ENCODE measurements around the gene LYL1. TPM values are rescaled to one million over a fixed set of nuclear protein-coding genes. Genes with fewer than 3 reads are reported as not detected.

Gene LYL1
- total and polyA plus RNA-seq, 4 donors = 0.35 to 69.7 (median 2.3) TPM

DNA sequence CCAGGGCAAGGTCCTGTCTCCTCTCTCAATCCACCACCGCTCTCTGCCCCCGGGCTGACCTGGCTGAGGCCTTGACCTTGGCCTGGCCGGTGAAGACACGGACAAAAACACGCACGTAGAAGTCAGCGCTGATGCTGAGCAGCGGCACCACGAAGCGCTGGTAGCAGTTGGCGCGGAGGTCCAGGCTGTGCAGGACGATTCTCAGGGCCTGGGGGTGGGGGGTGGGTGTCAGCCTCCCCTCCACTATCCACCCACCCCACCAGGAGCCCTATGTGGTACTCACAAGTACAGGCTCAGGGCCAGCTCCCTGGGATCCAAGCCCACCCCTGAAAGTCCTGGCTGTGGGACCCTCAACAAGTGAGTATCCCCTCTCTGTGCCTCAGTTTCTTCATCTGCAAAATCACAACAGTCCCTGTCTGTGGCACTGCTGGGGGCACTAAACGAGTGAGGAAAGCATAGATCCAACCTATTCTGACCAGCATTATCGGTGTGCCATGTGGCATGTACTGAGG is 7.5 kb upstream of the LYL1 start:
- Histone ChIP-seq H3K9me3 (ENCODE audit: control insufficient read depth in 4 of 4, low read length in 3 of 4) (no peaks in the 10 kb centered on the region), H3K4me3 (ENCODE audit: low read depth in 1 of 3, low read length in 3 of 3) (no peak overlapping the region), H3K9ac (ENCODE audit: low read depth in 1 of 2, low read length in 2 of 2) (no peak overlapping the region), H3K27me3 (ENCODE audit: control insufficient read depth in 4 of 4, insufficient read depth in 4 of 4, low read length in 3 of 4) (no peaks in the 10 kb centered on the region), H3K27ac (ENCODE audit: low read depth in 1 of 2, low read length in 2 of 2) (no peak overlapping the region), H3K36me3 (ENCODE audit: control insufficient read depth in 4 of 4, insufficient read depth in 3 of 4, low read depth in 1 of 4, low read length in 3 of 4) (peaks cover 1 to 18% (median 3%) of the 10 kb centered on the region in 4 donors), H3K4me1 (ENCODE audit: control insufficient read depth in 4 of 4, insufficient read depth in 4 of 4, low read length in 3 of 4) (peaks cover 0 to under 1% (median under 1%) of the 10 kb centered on the region in 4 donors)
- WGBS = 88% methylated on average over 15 of the region's 15 CpGs
- no peak for DNase-seq (ENCODE audit: low spot score)
- TF ChIP-seq RAD21 (IDR thresholded peaks at IDR 0.05) = no peak
- TF ChIP-seq SP1 (IDR thresholded peaks at IDR 0.05) = no peak
- TF ChIP-seq, protein P1, sequence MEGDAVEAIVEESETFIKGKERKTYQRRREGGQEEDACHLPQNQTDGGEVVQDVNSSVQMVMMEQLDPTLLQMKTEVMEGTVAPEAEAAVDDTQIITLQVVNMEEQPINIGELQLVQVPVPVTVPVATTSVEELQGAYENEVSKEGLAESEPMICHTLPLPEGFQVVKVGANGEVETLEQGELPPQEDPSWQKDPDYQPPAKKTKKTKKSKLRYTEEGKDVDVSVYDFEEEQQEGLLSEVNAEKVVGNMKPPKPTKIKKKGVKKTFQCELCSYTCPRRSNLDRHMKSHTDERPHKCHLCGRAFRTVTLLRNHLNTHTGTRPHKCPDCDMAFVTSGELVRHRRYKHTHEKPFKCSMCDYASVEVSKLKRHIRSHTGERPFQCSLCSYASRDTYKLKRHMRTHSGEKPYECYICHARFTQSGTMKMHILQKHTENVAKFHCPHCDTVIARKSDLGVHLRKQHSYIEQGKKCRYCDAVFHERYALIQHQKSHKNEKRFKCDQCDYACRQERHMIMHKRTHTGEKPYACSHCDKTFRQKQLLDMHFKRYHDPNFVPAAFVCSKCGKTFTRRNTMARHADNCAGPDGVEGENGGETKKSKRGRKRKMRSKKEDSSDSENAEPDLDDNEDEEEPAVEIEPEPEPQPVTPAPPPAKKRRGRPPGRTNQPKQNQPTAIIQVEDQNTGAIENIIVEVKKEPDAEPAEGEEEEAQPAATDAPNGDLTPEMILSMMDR (IDR thresholded peaks at IDR 0.05; ENCODE audit: low read depth, low read length, missing input control) = no peak
- TF ChIP-seq, protein P2, sequence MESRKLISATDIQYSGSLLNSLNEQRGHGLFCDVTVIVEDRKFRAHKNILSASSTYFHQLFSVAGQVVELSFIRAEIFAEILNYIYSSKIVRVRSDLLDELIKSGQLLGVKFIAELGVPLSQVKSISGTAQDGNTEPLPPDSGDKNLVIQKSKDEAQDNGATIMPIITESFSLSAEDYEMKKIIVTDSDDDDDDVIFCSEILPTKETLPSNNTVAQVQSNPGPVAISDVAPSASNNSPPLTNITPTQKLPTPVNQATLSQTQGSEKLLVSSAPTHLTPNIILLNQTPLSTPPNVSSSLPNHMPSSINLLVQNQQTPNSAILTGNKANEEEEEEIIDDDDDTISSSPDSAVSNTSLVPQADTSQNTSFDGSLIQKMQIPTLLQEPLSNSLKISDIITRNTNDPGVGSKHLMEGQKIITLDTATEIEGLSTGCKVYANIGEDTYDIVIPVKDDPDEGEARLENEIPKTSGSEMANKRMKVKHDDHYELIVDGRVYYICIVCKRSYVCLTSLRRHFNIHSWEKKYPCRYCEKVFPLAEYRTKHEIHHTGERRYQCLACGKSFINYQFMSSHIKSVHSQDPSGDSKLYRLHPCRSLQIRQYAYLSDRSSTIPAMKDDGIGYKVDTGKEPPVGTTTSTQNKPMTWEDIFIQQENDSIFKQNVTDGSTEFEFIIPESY (IDR thresholded peaks at IDR 0.05) = no peak
- no peak for TF ChIP-seq FOXA2 (IDR thresholded peaks at IDR 0.05)
- TF ChIP-seq, protein P3, sequence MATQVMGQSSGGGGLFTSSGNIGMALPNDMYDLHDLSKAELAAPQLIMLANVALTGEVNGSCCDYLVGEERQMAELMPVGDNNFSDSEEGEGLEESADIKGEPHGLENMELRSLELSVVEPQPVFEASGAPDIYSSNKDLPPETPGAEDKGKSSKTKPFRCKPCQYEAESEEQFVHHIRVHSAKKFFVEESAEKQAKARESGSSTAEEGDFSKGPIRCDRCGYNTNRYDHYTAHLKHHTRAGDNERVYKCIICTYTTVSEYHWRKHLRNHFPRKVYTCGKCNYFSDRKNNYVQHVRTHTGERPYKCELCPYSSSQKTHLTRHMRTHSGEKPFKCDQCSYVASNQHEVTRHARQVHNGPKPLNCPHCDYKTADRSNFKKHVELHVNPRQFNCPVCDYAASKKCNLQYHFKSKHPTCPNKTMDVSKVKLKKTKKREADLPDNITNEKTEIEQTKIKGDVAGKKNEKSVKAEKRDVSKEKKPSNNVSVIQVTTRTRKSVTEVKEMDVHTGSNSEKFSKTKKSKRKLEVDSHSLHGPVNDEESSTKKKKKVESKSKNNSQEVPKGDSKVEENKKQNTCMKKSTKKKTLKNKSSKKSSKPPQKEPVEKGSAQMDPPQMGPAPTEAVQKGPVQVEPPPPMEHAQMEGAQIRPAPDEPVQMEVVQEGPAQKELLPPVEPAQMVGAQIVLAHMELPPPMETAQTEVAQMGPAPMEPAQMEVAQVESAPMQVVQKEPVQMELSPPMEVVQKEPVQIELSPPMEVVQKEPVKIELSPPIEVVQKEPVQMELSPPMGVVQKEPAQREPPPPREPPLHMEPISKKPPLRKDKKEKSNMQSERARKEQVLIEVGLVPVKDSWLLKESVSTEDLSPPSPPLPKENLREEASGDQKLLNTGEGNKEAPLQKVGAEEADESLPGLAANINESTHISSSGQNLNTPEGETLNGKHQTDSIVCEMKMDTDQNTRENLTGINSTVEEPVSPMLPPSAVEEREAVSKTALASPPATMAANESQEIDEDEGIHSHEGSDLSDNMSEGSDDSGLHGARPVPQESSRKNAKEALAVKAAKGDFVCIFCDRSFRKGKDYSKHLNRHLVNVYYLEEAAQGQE (IDR thresholded peaks at IDR 0.05) = no peak
- TF ChIP-seq MAX (IDR thresholded peaks at IDR 0.05) = no peak
- TF ChIP-seq YY1 (IDR thresholded peaks at IDR 0.05) = no peak
- no peak for TF ChIP-seq TAF1 (conservative IDR thresholded peaks at IDR 0.05)
- TF ChIP-seq NR2F2 (IDR thresholded peaks at IDR 0.05) = no peak

DNA sequence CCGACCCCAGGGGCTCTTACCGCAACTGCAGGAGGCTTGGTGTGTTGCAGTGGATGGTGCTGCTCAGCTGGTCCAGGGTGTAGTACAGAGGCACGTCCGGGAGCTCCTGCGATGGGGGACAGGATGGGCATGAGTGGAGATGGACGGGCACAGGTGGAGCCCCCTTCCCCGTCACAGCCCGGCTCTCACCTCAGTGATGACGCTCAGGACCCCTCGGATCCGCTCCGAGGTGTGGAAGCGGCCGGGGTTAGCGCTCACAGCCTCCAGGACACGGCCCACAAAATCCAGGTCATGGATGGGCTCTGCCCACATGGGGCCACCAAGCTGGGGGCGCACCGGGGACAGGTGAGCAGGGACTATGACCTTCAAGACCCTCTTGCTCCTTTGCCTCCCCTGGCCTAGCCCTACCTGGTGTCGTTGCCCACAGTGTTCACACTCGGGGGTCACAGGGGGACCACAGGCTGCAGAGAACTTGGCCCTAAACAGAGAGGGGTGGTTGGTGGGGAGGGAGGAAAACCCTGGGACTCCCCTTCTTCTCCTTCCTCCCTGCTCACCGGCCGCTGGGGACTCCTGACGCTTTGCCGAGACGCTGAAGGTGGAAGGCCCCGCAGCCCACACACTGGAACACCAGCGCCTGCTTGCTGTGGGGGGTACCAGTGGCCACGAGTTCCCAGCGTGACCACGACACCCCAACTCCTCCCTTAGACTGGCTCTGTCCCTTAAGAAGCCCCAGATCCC is 6.9 kb upstream of the LYL1 start:
- peaks cover 1 to 18% (median 3%) of the 10 kb centered on the region in 4 donors for H3K36me3 ChIP-seq (ENCODE audit: control insufficient read depth in 4 of 4, insufficient read depth in 3 of 4, low read depth in 1 of 4, low read length in 3 of 4)
- WGBS = 97% methylated on average over 30 of the region's 30 CpGs
- DNase-seq (ENCODE audit: low spot score) = no peak

More for the DNA sequence above, 6.9 kb upstream of the LYL1 start:
- Histone ChIP-seq H3K9ac (ENCODE audit: low read depth in 1 of 2, low read length in 2 of 2) (no peak overlapping the region), H3K27me3 (ENCODE audit: control insufficient read depth in 4 of 4, insufficient read depth in 4 of 4, low read length in 3 of 4) (no peaks in the 10 kb centered on the region), H3K27ac (ENCODE audit: low read depth in 1 of 2, low read length in 2 of 2) (no peak overlapping the region), H3K4me3 (ENCODE audit: low read depth in 1 of 3, low read length in 3 of 3) (no peak overlapping the region), H3K9me3 (ENCODE audit: control insufficient read depth in 4 of 4, low read length in 3 of 4) (no peaks in the 10 kb centered on the region), H3K4me1 (ENCODE audit: control insufficient read depth in 4 of 4, insufficient read depth in 4 of 4, low read length in 3 of 4) (no peaks in the 10 kb centered on the region)
- TF ChIP-seq FOXA2 (IDR thresholded peaks at IDR 0.05) = no peak
- TF ChIP-seq RXRA (IDR thresholded peaks at IDR 0.05) = no peak
- TF ChIP-seq, protein P2 (IDR thresholded peaks at IDR 0.05) = no peak
- no peak for TF ChIP-seq ATF3 (IDR thresholded peaks at IDR 0.05)
- TF ChIP-seq FOXA1 (IDR thresholded peaks at IDR 0.05) = no peak
- no peak for TF ChIP-seq YY1 (IDR thresholded peaks at IDR 0.05)
